Measurements from ENCODE around the gene SORCS2.

SORCS2 gene

DNA sequence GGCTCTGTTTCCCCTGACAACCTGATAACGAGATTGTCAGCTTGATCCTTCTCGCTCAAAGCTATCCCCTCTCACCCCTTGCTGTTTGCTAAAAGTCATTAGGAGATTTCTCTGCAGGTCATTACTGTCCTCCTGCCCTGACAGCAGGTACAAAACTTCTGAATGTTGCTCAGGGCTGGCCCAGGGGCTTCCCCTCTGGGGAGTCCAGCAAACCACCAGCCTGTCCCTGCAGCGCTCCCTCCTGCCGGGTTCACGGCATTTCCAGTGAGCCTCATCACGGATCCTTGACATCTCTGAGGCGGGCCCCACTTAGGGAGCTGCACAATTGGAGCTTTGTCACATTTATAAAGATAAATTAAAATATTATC lies 5.2 kb upstream of the SORCS2 start:
- DNase-seq = no peak

DNA sequence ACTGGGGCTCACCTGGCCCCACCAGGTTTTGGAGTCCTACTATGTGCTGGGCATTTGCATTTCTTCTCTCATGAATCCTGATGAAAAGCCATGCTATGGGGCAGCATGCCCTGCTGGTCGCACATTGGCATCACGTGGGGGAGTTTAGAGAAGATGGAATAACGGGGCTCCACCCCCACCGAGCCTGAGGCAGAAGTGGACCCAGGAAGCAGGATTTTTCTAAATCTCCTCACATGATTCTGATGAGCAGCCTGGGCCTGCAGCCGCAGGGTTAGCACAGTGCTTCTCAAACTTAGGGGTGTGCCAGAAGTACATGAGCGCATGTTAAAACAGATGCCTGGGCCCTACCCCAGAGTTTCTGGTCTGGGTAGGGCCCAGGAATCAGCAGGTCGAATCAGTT lies 4.6 kb upstream of the SORCS2 start:
- DNase-seq = no peak

DNA sequence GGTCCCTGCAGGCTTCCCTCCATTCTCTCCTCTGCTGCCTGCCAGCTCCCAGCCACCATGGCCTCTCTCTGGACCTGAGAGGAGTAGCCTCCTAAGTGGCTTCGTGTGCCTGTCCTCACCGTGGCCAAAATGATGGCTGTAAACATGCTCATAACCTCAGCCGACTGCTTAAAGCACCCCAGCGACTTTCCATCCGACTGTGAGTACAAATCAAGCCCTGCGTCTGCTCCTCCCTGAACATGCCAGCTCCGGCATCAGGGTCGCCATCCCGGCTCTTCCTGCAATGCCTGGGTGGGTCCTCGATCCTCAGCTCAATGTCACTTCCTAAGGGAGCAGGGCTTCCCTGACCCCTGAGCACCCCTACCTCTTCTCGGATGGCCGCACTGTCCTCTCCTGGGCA lies 3.3 kb upstream of the SORCS2 start:
- no peak for DNase-seq

DNA sequence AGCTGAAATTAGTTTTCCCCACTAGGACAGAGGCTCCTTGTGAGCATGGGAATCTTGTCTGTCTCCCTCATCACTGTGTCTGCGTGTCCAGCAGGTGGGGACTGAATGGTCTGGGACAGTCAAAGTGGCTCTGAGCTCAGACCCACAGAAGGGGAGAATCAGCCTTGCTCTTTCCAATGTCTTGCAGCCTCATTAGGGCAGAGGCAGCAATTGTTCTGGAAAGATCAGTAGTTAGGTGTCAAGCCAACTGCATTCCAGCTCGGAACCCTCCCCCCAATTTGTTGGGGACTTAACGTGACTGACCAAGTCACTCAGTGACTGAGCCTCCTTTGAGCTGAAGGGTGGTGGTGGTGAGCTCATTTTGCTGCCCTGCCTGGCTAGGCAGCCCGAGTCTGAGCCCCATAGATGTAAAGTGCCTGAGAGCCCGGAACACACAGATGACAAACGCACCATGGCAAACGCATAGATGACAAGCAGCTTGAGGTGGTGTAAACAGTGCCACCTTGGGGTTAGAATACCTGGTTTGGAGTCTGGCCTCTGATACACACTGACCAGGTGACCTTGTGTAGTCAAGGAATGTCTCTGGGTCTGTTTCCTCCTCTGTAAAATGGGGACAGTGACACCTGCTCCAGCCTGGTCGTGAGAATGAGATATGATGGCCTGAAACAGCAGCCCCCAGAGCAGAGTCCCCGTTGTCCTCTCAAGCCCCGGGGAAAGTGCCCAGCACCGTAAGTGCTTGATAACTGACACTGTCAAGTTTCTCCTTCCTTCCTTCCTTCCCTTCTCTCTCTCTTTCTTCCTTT lies 2.7 kb upstream of the SORCS2 start:
- DNase-seq = no peak

DNA sequence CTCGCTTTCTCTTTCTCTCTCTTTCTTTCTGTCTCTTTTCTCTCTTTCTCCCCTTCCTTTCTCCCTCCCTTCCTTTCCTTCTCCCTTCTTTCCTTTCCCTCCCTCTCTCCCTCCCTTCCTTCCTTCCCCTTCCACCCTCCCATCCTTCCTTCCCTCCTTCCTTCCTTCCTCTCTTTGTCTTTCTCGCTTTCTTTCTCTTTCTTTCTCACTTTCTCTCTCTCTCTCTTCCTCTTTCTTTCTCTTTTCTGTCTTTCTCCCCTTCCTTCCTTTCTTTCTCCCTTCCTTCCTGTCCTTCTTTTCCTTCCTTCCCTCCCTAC lies 2.1 kb upstream of the SORCS2 start:
- no peak for DNase-seq

DNA sequence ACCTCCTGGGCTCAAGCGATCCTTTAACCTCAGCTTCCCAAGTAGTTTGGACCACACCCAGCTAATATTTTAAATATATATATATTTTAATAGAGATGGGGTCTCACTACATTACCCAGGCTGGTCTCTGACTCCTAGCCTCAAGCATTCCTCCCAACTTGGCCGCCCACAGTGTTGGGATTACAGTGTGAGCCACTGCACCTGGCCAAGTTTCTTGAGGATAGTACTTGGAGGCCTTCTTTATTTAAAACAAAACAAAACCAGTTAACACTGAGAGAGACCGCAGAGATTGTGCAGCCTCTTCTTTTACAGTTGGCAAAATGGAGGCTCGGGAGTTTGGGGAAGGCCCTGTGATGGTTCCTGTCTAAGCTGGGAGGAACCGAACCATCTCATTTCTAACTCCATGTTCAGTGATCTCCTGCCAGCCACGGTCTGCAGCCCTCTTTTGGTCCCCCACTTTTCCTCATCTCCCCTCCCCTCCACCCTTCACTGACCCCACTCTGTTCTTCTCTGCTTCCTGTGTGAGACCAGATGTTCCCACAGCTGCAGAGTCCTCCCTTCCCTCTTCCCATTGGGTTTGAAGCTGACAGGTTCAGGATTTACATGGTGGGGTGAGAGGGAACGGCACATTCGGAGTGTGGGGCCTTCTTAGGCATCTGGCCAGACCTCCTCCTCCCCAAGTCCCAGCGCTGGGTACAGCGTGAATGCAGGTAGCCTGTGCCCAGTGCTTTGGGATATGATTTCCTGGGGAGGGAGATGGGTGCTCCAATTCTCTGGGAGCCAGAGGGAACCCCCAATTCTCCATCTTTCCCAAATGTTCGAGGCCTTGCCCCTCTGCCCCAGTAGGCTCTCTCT lies 1.4 kb upstream of the SORCS2 start:
- no peak for DNase-seq

DNA sequence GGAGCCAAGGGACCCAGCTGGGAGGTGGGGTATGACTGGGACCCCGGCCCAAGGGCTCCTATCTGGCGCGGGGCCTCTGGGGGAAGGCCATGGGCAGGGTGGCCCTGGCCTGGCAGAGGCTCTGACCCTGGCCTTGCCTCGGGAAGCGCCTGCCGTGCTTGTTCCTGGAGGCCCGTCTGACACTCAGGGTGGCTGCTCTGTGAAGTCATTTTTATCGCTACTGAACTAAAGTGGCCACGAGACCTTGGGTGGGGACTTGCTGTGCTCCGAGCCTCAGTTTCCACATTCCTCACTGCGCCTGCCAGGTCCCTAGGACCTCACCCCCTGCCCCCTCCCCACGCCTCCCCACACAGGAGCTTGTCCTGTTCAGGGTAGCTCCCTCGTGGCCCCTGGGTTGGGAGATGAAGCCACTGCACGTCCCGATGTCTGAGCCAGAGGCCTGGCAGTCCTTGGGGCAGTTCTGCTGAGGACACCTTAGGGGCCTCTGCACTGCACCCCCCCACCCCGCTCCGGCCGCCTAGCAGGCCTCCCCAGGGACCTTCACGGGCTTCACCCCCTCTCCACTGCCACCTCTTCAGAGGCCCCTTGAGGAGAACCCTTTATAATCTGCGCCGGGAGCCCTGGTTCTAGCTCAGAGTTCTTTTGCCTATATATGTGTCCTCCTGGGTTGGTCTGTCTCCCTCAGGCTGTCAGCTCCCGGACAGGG lies 639 bp upstream of the SORCS2 start:
- DNase-seq = no peak

DNA sequence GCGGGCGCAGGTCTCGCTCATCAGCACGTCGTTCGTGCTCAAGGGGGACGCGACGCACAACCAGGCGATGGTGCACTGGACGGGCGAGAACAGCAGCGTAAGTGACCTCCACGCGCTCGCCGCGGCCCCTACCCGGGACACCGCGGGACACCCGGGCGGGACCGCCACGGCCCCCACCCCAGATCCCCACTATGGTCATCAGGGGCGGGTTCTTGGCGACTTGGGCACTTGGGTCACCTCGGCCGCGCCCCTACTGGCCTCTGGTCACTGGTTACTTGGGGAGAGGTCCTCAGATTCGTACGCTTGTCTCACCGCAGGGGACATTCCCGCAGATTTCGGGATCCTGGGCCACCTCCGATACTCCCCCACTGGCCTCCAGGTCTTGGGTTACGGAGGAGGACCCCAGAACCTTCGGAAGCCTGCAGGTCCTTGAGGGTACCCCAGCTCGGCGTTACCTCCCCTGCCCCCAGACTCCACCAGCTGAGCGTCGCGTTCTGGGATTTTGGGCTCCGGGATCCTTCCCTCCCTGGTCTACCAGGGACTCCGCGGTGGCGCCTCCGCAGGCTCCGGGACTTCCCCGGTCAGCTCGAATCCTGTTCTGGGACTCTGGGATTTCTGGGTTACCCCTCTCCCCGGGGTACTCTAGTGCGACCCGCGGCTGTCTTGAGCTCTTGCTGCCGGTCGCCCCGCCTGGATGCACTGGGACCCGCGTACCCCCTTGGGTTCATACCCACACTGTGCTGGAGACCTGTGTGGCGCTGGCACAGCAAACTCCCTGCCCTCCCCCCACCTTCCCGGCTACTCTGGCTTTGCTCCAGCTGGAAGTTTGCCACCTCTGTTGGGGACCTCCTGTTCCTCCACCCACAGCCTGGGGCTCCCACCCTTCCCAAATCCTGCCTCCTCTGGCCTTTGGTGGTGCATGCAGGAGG lies 956 bp downstream of the SORCS2 start:
- no peak for DNase-seq

DNA sequence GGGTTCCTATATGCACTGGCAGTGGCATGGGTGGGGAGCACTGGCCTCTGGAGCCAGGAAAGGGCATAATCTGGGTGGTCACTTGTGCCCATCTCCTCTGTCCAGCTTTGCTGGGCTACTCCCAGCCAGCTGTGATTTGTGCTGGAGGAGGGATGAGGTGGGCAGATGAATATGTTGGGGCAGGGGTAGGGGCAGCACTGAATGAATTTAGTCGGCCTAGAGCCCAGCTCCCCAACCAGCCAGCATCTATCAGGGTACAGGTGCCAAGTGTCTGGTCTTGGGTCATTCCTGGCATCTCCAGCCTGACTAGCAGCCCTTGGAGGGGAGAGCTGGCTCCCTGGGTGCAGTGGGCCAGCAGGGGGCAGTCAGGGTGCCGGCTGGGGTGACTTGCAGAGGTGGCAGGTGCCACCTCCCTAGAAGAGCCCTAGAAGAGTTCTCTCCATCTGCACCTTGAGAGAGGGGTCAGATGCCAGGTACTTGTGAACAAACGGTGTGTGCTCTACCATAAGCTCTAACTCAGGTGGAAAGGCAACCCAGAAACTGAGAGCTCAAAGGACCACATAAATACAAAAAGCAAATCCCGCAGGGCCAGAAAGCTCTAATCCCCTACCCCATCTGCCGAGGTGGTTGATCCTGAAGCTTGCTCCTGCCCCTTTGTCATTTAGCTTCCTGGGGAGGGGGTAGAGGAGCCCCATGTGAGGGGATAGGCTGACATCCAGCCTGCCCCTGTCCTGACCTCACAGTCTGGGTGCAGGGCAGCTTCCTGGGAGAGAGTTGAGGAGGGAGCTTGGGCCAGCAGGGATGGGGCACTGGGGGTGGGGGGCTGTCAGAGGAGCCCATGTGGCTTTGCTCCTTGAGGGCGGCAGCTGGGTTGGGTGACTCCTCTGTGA lies 2.2 kb downstream of the SORCS2 start:
- no peak for DNase-seq

DNA sequence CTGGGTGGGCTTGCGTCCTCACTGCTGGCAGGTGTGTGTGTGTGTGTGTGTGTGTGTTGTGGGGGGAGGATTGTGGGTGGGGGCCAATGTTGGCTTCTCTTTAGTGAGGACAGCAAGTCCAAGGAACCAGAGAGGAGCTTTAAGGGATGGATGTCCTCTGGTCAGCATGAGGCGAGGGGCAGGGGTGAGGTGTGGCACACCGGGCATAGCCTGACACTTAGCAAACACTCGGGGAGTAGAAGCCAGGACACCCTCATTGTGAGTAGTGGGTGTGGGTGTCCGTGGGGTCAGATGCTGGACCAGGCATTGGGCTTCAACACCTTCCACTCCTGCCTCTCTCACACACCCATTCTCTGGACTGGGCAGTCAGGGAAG lies 2.8 kb downstream of the SORCS2 start:
- DNase-seq = no peak

DNA sequence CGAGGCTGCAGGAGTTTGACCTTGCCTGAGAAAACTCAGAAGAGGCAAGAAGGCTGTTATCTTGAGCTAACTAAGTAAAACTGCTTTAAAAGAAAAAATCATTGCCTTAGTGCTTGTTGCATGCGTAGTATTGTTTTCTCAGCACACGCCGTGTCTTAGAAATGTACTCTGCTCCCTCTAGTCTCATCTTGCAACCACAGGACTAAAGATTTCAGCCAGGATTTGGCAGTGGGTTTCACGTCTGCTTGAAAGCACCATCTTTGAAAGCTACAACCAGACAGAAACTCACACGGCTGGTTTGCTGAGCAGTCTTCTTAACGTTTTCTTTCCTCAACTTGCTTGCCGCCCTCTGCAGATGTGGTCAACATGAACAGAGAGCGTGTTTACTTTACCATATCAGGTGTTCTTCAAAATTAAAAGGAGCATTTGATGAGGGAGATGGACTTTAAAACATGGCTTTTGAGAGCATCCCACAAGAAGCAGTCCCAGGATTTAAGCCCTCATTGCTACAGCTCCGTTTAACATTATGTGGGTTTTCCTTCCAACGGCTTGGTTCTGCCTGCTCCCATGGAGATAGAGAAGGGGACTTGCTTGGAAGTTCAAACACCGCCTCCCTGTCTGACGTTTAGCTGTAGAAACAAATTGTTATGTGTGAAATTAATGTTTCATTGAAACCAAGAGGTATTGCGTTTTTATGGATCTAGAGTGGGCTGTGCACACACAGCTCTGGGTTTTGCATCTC lies 3.4 kb downstream of the SORCS2 start:
- DNase-seq = peak; percentile 58

DNA sequence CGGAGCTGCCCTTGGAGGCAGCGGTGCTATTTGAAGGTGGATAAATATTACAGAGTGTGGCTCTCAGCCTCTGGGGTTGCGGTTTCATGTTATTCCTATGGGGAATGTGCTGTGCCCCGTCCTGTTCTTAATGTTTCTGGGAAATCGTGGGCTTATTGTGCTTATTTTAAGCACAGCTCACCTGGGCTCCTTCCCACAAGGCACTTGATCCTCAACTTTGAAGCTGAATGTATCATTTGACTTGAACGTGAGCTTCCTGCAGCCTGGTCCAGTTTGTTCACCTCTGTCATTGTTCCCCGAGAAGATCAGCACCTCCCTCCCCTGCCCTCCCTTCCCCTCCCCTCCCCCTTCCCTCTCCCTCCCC lies 3.9 kb downstream of the SORCS2 start:
- no peak for DNase-seq

DNA sequence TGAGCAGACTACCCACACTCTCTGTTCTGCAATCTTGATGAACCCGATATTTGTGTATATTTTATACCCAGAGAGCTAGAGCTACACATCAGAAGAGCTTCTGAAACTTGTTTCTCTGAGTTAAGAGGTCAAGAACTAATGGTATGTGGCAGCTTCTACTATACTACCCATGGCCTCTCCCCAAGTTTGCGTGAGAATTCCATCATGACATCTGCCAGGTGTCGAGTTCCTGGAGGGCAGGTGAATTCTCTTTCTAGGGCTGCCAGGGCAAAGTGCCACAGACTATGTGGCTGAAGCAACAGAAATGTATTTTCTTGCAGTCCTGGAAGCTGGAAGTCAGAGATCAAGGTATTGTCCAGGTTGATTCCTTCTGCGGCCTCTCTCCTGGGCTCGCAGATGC lies 4.4 kb downstream of the SORCS2 start:
- DNase-seq = no peak

DNA sequence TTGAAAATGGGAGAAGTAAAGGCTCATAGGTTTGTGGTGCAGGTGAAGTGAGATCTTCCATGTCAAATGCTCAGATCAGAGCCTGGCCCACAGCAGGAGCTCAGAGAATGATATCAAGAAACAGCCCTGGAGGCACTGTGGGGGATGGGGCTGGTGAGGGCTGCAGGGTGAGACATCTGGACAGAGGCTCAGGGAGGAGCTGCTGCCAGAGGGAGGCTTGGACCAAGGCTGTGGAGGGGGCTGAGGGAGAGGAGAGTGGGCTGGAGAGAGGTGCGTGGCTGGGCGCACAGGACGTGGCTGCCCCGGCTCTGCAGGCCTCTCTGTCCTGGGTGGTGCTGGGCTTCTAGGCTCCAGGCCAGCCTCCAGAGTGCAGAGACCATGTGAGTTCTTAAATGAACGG lies 5.6 kb downstream of the SORCS2 start:
- no peak for DNase-seq

DNA sequence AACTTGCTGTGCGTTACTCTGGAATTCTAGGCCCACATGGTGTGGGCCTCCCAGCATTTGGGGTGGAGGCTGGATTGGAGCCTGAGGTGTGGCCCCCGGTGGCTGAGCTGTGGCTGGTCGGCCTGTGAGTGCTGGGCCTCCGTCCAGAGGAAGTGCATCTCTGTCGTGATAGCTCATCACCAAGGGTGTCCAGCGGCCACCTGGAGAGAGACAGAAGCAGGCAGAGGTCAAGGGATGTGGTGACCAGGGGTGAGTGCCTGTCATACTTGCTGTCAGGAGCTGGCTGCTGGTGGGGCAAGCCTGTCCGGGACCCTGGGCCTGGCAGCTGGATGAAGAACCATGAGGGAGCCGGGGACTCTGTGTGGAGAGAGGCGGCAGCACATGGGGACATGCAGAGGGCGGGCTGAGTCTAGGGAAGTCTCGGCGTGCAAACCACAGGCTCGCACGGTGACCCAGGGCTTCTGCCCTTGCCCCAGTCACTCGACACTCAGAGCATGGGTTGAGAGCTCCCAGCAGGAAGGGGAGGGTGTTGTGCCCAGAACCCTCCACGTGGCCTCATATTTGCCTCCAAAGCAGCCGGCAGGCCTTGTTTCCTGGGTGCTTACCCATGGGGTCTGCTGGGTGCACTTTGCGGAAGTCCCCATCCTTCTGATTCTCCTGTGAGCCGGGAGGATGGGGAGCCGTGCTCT lies 6.2 kb downstream of the SORCS2 start:
- no peak for DNase-seq

DNA sequence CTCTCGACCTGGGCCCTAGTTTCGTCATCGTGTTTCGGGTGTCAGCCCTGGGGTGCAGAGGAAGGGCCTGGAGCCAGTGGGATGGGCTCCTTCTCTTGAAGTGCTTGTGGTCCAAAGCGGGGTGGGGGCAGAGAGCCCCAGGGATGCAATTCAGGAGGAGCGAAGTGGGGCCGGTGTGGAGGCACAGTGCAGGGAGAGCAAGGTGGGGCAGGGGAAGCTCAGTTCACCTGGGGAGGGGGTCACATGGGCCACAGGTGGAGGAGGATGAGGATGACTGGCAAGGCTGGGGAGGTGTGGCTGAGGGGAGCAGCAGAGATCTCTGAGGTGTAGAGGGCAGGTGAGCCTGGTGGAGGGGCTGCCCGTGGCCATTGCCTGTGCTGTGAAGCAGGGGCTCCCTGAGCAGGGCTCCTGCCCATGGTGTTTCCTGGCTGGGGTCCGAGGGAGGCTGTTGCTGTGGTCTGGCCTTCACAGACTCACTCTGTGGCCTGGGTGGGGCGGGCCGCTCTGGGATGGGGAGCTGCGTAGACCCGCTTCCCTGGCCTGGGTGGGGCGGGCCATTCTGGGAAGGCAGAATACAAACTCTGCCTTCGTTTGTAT lies 6.9 kb downstream of the SORCS2 start:
- DNase-seq = no peak

DNA sequence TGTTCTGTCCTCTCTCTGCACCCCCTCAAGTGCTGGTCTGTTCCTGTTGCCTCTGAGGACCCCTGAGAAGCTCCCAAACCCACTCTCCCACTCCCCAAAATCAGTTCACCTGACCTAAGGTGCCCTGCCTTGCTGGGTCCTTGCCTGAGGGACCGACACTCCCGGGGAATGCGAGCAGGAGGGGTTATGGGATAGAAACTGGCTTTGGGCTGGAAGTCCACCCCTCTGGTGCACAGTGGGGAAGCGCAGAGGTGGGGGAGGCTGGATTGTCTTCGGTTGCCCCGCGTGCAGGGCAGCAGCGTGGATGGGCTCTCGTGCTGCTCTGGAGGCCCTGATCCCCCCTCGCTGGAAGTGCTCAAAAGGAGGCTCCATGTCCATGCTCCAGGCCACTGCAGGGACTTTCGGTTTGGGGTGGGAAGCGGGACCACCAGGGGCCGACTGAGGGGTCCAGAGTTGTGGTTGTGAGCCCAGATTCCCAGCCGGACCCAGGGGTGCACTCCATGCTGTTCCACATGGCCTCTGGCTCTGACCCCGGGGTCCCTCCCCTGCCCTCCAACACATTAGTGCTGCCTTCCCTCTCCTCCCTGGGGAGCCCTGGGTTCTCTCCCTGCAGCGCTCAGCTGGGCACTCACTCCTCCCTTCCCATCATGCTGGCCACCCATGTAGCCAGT lies 7.6 kb downstream of the SORCS2 start:
- DNase-seq = no peak

DNA sequence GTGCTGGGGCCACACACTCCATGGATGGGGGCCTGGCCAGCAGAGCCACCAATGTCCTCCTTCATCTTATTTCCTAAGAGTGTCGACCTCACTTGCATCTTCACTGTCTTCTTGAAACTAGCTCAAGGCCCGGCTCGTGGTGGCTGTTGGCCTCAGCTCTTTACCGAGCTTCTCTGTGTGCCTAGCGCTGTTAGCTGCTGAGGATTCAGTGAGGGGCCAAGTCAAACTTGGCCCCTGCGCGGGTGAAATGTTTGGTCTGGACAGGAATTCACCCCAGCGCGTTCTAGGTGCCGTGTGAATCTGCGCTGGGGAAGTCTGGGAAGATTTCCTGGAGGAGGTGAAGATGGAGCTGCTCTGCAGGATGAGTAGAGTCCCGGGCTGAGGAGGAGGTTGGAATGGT lies 8.5 kb downstream of the SORCS2 start:
- no peak for DNase-seq

All from fibroblast of skin of right quadriceps (primary cell).